Lower leg skin (tissue), 3 donors: ENCODE data around the gene CSGALNACT2.

Experiments used
- POLR2A ChIP-seq, 2 donors: fragments of 450-650 bp; IDR thresholded peaks; one replicate each; pipeline ENCODE4 v1.6.1; 2016 to 2017; ENCODE audit warnings: antibody characterized with exemption in 2 of 2, mild to moderate bottlenecking in 1 of 2, moderate library complexity in 1 of 2
- TF ChIP-seq, protein P1 (sequence below), 3 donors: fragments of 450-650 bp; IDR thresholded peaks; one replicate each; pipeline ENCODE4 v1.5.1; 2016; ENCODE audit warnings: antibody characterized with exemption in 3 of 3, mild to moderate bottlenecking in 3 of 3, moderate library complexity in 2 of 3

DNA sequence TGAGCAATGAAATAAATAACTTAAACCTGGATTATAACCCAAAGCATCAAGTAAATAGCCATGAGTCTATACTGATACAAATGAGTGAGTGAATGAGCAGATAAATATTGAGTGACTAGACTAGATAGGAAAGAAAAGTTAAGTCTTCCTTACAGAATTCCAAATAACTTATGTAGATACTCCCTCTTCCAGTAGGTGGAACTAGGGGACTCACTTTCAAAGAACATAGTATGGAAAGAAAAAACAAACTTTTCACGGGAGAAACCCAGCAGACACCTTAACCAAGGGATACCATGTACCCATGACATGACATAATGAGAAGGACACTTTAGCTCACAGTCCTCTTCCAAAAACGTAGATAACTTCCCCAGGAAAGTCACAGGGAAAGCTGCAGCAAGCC lies 32.2 kb downstream of the CSGALNACT2 start:
- TF ChIP-seq, protein P1, sequence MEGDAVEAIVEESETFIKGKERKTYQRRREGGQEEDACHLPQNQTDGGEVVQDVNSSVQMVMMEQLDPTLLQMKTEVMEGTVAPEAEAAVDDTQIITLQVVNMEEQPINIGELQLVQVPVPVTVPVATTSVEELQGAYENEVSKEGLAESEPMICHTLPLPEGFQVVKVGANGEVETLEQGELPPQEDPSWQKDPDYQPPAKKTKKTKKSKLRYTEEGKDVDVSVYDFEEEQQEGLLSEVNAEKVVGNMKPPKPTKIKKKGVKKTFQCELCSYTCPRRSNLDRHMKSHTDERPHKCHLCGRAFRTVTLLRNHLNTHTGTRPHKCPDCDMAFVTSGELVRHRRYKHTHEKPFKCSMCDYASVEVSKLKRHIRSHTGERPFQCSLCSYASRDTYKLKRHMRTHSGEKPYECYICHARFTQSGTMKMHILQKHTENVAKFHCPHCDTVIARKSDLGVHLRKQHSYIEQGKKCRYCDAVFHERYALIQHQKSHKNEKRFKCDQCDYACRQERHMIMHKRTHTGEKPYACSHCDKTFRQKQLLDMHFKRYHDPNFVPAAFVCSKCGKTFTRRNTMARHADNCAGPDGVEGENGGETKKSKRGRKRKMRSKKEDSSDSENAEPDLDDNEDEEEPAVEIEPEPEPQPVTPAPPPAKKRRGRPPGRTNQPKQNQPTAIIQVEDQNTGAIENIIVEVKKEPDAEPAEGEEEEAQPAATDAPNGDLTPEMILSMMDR (IDR thresholded peaks at IDR 0.05): no peak
- TF ChIP-seq POLR2A (IDR thresholded peaks at IDR 0.05): no peak
